RPMI7951 (cell line): ENCODE data around the gene SH3BP1. TPM values are rescaled to one million over a fixed set of nuclear protein-coding genes. Genes with fewer than 3 reads are reported as not detected.

ENCODE experiments used
- DNase-seq: peaks from one replicate; pipeline ENCODE4 v3.0.0-alpha.2; 2012; ENCODE audit warnings: low read depth
- total RNA-seq: library from RNA; depleted of rRNA; stranded (reverse); fragments of >200 nt; shearing (Covaris generic); gene quantifications from 2 replicates; pipeline ENCODE4 v1.2.3, GENCODE V29; 2014

Gene SH3BP1
- total RNA-seq, 1 experiment from 2014 or later, result 19.9 TPM

DNA sequence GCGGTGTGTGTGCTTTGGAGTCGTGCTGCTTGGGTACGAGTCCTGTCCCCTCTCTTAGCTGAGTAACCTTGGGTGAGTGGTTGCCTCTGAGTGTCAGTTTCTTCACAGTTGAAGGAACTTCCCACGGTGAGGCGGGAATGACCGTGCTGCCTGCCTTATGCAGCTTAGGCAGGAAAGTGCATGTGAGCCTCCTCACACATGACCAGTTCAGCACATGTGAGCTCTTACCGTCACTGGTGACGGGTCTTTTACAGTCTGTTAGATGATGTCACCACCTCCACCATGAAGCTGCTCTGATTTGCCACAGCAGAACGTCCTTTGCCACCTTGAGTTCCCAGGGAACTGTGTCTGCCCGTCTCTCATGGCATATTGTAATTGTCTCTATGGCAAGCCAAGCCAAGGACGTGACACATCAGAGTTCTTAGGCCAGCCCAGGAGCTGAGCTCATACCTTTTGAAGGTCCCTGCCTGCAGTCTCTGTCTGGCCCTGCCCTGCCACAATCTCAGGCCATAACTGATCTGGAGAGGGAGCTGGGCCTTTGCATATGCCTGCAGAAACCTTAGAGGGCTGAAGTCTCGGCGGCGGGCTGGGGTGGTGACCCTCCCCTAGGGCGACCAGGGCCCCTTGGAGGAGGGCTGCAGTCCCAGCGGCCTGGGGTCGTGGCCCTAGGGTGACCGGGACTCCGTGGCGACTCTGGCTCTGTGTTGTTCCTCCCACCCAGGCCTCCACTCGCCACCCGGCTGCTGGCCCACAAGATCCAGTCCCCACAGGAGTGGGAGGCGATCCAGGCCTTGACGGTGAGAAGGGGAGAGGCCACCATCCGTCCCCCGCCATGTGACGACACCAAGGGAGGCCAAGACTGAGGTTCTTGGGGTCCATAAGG is 23.0 kb upstream of the SH3BP1 start:
- no peak for DNase-seq

DNA sequence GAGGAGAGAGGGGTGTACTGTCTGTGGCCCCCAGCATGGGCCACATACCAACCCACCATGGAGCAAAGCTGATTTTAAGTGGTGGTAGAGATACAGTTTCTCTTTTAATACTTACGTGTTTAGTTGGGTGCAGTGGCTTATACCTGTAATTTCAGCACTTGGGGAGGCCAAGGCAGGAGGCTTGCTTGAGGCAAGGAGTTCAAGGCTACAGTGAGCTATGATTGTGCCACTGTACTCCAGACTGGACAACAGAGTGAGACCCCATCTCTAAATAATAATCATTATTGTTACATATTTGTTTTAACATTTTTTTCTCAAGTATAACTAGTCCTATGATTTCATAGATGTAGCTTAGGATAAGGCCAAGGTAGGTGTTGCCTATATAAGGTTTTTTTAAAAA is 22.0 kb upstream of the SH3BP1 start:
- DNase-seq, result no peak

DNA sequence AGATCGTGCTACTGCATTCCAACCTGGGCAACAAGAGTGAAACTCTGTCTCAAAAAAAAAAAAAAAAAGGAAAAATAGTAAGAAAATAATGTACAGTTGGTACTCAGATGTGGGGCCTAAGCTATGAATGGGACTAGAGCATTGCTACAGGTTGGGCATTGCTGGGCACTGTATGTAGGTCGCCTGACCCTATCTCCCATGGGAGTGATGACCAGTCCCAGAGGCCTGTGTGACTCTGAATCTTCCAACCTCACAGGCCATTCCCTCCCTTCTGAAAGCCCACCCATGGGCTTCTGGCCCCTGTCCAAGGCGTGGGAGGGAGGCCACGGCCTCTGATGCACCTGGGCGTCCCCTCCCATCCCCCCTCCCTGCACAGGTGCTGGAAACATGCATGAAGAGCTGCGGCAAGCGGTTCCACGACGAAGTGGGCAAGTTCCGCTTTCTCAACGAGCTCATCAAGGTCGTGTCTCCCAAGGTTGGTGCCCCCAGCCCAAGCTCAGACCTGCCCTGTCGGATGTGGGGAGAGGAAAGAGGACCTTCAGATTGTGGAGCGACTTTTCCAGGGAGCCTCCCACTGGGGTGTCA is 21.3 kb upstream of the SH3BP1 start:
- no peak for DNase-seq

DNA sequence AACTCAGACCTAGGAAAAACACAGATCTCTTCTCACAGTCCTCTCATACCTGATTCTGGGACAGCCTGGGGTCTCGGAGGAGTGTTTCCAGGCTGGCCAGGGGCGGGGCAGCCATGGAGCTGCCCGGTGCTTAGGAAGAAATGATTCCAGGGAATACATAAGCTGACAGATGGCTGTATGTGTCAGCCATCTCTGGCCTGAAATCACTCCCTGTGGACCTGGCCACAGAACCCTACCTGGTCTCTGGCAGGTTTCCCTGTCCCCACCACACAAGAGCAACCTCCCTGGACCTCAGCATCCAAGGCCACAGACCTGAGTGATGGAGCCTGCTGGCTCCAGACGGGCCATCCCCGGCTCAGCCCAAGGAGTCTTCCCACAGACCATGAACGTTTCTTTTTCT is 20.8 kb upstream of the SH3BP1 start:
- no peak for DNase-seq

DNA sequence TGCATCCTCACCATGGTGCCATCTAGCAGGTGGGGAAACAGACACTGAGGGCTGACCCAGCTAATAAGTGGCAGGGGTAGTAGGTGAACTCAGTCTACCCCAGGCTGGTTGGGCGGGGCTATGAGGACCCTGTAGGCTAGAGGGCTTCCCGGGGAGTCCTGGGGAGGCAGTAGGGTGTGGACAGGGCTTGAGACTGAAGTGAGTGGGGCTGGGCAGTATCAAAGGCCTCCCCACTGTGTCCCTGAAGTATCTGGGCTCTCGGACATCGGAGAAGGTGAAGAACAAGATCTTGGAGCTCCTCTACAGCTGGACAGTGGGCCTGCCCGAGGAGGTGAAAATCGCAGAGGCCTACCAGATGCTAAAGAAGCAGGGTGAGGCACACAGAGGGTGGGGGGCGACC is 19.5 kb upstream of the SH3BP1 start:
- DNase-seq, result no peak

DNA sequence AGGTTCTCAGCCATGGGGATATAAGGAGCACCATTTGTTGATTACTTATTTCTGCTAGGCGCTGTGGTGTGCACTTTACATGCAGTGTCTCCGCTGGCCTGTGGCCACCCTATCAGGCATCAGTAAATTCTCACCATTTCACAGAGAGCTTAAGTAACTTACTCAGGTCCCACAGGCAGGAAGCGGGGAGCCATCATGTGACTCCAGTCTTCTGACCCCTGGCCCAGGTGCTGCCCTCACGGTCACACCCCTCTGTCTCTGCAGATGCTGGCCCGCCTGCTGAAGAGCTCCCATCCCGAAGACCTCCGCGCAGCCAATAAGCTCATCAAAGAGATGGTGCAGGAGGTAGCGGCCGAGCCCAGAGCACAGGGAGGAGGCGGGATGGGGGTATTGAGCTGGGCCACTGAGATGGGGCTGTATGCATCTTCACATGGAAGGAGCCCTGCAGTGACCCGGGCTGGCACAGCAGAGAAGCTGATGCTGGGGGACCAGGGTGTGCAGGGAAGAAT is 18.1 kb upstream of the SH3BP1 start:
- no peak for DNase-seq

DNA sequence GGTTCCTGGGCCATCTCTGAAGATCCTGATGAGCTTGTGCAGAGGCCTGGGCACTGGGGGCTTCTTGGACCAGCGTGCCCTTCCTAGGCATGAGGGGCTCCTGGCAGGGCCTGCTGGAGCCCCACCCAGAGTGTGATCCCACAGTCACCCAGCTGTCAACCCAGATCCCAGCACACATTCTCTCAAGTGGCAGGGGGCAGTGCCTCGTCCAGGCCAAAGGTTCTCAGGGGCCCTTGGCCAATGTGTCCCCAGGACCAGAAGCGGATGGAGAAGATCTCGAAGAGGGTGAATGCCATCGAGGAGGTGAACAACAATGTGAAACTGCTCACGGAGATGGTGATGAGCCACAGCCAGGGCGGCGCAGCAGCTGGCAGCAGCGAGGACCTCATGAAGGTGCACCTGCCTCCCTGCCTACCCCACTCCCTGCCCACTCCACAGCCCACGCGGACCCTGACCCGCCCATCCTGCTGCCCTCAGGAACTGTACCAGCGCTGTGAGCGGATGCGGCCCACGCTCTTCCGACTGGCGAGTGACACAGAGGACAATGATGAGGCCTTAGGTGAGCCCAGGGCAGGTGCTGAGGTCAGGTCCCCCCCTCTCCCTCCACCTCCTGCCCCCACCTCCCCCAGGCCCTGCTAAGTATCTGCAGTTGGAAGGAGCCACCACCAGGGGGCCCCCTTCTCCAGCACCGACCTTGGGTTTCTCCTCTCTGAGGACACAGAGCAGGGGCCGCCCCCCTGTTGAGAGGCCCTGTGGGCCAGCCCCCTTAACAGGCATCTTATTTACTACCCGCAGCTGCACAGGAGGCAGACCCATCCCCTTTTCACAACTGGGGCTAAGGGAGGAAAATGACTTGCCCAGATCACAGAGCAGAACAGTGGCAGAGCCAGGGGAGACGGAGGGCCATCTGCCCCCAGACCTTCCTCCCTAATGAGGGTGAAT is 16.1 kb upstream of the SH3BP1 start:
- DNase-seq, result peak; percentile 51

DNA sequence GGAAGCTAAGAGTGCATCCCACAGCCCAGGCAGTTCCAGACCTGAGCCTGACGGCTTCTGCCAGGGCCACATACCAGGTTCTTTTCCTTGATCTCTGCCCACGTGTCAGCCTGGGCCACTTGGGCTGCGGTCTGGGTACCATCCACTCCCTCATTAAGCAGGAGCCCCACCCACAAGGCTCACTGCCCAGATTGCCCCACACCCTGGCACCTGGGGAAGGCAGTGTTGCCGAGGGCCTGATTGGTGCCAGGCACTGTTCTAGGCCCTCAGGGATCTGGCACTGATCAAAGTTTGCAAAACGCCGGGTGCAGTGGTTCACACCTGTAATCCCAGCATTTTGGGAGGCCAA is 15.5 kb upstream of the SH3BP1 start:
- no peak for DNase-seq

DNA sequence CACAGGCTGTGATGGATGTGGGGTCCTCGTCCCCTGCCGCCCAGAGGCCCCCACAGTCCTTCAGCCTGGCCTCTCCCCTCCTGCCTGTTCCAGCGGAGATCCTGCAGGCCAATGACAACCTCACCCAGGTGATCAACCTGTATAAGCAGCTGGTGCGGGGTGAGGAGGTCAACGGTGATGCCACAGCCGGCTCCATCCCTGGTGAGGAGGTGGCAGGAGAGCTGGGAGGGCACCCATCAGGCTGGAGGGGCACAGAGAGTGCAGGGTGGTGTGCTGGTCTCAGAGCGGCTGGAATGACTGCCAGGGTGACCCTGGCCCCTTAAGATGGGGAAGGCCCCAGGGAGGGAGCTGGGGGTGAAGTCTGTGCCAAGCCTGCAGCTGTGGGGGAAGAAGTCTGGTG is 14.6 kb upstream of the SH3BP1 start:
- no peak for DNase-seq

DNA sequence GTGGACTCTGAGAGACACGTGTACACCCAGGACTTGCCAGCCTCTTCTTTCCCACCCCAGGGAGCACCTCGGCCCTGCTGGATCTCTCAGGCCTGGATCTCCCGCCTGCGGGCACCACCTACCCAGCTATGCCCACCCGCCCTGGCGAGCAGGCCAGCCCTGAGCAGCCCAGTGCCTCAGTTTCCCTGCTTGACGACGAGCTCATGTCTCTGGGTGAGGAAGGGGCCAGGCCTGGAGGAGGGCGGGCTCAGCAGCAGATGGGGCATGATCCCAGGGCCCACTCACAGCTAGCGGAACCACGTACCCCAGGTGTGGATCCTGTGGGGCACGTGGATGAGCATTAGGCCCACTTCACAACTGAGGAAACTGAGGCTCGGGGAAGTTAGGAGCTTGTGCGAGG is 13.7 kb upstream of the SH3BP1 start:
- DNase-seq, result no peak

DNA sequence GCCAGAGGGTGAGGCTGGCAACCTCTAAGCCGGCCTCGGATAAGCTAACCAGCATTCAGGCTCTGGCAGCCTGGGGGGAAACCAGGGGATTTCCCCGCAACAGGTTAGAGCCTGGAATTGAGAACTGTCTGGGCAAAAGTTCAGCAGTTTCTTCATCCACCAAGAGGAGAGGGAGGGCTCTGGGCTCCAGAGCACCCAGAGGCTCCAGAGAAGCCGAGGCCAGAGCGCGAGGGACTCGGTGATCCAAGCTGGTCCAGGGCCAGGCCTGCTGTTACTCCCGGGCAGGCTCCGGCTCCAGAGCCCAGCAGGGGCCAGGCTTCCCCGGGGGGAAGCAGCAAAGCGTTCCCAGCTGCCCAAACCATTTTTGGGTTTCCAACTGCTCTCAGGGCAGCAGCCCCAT is 13.3 kb upstream of the SH3BP1 start:
- peak; percentile 78 for DNase-seq

DNA sequence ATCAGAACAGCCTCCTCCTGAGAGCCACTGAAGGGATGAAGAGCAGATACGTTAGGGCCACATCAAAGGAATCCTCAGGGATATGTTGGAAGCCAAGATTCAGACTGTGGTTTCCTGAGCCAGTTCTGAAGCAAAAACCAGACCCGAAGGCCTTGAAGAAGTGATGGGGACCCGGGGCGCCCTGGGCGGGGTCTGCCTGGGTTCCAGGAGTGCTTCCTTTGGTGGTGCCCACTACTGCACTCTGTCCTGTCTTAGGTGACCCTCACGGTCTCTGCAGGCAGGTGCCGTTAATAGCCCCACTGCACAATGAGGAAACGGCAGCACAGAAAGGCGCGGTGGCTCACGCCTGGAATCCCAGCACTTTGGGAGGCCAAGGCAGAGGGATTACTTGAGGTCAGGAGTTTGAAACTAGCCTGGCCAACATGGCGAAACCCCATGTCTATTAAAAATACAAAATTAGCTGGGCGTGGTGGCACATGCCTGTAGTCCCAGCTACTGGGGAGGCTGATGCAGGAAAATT is 12.9 kb upstream of the SH3BP1 start:
- no peak for DNase-seq

DNA sequence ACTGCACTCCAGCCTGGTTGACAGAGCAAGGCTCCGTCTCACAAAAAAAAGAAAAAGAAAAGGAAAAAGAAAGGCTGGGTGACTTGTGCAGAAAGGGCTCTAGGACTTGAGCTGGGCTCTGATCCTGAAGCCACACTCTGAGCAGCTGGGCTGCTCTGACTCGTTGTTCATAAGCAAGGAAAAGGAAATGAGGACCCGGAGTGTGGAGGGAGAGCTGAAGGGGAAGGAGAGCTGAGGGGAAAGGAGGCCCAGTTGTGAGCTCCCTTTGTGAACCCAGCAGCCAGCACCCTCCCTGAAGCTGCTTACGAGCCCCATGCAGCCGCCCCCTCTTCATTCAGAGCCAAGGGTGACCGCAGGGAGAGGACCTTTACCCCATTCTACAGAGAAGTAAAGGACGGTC is 12.3 kb upstream of the SH3BP1 start:
- DNase-seq, result no peak

DNA sequence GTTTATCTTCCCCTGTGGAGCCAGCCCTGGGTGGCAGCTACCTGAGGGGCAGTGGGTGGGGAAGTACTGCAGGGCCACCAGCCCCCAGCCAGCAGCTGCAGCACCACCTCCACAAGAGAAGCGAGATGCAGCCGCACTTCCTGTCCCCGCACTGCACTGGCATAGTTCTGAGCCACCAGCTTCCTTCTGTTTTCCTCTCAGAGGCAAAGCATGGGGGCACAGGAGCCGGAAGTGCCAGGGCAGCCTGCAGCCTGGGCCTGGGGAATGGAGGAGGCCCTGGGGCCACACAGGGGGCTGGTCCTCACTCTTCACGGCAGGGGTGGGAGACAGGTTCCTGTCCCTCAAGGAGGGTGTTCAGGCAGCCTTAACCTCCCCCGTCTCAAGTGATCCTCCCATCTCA is 11.9 kb upstream of the SH3BP1 start:
- no peak for DNase-seq

DNA sequence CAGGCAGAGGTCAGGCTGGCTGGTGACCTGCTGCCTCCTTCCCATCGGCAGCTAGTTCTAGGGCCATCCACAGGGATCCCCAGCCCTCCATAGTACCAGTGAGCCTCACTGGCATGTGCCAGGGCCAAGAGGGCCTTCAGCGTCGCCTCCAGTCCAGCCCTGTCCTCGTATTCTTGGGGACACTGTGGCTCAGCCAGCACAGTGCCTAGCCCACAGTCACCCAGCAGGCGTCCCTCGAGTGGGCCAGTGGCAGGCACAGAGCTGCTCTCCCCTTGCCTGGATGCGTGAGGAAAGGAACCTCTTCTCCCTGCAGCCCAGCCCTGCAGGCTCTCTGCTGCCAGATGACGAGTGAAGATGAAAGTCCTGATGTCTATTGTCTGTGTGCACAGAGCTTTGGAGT is 10.6 kb upstream of the SH3BP1 start:
- no peak for DNase-seq

DNA sequence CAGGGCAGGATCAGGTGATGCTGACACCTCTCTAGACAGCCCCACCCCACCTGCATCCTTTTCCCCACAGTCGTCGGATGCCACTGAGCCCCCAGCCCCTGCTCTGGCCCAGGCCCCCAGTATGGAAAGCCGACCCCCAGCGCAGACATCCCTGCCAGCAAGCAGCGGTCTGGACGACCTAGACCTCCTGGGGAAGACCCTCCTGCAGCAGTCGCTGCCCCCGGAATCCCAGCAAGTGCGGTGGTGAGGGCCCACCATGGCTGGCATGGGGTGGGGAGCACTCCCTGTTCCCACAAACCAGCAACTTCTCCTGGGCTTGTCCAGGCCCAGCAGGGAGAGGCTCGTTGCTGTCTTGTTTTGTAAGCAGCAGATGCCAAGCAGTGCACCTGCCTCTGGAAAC is 9.5 kb upstream of the SH3BP1 start:
- DNase-seq, result no peak

DNA sequence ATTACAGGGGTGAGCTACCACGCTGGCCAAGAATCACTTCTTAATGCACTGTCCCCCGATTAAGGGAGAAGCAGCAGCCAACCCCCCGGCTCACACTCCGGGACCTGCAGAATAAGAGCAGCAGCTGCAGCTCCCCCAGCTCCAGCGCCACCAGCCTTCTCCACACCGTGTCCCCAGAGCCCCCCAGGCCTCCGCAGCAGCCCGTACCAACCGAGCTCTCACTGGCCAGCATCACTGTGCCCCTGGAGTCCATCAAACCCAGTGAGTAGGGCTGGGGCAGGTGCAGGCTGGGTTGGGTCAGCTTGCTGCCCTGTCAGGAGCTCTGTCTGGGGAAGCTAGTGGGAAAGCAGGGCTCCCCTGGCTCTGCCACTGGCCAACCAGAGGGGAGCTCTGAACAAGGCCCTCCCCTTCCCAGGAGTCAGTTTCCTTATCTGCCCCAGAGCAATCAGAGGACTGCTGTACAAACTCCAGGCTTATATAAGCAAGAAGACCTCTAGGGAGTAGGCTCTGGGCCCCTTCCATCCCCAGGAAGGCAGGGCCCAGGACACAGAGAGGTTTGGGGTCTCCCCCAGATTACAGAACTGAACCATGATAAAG is 8.5 kb upstream of the SH3BP1 start:
- DNase-seq, result no peak

DNA sequence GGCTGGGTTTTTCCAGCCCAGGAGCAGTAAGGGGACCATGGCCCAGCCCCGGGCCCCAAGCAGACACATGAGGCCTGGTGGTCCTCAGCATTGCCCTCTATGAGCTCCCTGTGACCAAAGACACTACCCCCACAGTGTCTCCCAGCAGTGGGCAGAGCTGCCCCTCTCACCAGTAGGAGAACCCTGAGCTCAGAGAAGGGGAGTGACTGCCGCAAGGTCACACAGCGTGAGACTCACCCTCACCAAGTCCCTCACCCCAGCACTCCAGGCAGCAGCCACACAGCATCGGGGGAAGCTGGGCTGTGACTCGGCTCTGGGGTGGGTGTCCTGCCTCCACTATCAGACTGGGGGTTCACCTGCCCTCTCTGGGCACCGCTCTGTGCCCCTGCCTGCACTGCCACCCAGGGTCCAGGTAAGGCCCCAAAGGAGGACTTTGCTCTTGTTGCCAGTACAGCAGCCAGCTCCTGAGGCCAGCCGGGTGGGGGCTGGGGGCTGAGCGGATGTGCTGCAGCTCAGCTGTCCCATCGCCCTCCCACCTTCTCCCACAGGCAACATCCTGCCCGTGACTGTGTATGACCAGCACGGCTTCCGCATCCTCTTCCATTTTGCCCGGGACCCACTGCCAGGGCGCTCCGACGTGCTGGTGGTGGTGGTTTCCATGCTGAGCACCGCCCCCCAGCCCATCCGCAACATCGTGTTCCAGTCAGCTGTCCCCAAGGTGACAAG is 7.9 kb upstream of the SH3BP1 start:
- no peak for DNase-seq

DNA sequence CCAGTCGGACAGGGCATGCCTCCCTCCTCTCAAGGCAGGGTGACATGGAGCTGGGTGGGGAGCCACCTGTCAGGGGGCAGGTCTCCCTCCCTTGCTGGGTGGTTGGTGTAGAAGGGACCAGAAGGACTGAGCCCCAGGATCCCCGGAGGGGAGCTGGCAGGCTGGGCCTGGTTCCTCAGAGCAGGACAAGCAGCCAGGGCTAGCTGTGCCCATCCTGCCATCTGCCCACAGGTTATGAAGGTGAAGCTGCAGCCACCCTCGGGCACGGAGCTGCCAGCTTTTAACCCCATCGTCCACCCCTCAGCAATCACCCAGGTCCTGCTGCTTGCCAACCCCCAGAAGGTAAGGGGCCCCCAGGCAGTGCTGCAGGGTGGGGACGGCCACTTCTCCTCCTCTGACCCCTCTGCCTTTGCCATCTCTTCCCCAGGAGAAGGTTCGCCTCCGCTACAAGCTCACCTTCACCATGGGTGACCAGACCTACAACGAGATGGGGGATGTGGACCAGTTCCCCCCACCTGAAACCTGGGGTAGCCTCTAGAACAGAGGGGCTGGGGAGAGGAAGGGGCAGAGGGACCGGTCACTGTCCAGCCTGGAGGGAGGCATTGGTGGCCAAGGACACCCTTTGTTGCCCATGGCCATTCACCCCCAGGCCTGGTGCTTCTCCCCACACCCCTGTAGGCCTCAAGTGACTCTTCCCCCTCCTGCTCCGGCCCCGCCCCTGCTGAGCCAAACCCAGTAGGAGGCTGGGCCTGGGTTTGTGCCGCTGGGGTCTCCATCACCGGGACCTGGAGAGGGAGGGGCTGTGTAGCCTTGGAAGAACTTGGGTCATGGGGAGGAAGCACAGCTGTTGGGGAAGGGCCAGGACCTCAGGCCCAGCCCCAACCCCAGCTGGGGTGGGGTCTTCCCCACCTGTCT is 7.0 kb upstream of the SH3BP1 start:
- no peak for DNase-seq

DNA sequence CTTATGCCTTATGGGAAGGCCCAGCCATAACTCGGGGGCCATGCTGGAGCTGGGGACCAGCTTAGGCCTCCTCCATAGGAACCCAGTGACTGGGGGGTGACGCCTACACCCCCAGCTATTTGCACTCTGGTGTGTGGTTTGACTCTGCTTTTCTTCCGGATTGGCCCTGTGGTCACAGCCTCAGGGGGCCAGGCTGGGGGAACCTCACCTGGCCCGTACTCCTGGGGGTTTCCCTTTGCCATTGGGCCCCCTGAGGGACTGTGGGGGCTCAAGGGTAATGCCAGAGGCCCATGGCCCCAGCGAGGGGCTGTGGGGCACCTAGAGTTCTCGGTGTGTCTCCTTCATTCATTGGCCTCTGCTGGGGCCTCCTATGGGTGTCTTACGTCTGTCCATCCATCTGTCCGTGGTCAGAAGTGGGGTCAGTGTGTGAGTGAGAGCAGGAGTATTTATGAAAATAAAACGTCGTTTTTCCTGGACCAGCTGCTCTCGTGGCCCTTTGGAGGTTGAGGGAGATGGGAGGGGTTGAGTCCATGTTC is 6.3 kb upstream of the SH3BP1 start:
- peak; percentile 64 for DNase-seq
